Loucy (cell line): Measurements from ENCODE around the gene KCTD13.

ENCODE experiments used
- H2AFZ ChIP-seq: fragments of 200-600 bp; sonication (generic); 2 replicates; pipeline ENCODE4 v1.6.0; 2016; ENCODE audit warnings: antibody characterized with exemption, mild to moderate bottlenecking, low read length, moderate library complexity
- H3F3A ChIP-seq: fragments of 200-600 bp; 2 replicates; pipeline ENCODE4 v1.6.0; 2016; ENCODE audit warnings: antibody characterized with exemption, low read depth, mild to moderate bottlenecking
- H3K27me3 ChIP-seq: fragments of 200-600 bp; sonication (generic); 2 replicates; pipeline ENCODE4 v1.6.1; 2014; ENCODE audit warnings: low read length, mild to moderate bottlenecking; ENCODE audit not compliant: insufficient read depth, poor library complexity, severe bottlenecking
- H3K36me3 ChIP-seq: fragments of 200-600 bp; sonication (generic); 2 replicates; pipeline ENCODE4 v1.6.1; 2016; ENCODE audit warnings: low read length; ENCODE audit not compliant: insufficient read depth
- H3K4me1 ChIP-seq: fragments of 200-600 bp; sonication (generic); 2 replicates; pipeline ENCODE4 v1.5.1; 2014; ENCODE audit warnings: low read length, mild to moderate bottlenecking; ENCODE audit not compliant: insufficient read depth, poor library complexity, severe bottlenecking
- H3K4me2 ChIP-seq: fragments of 200-600 bp; sonication (generic); 2 replicates; pipeline ENCODE4 v1.6.0; 2014; ENCODE audit warnings: antibody characterized with exemption, low read length, low read depth, mild to moderate bottlenecking; ENCODE audit not compliant: poor library complexity, severe bottlenecking
- H3K4me3 ChIP-seq: fragments of 200-600 bp; sonication (generic); 2 replicates; pipeline ENCODE4 v1.5.1; 2014; ENCODE audit warnings: low read length, mild to moderate bottlenecking, mixed read lengths; ENCODE audit not compliant: poor library complexity, severe bottlenecking
- H3K79me2 ChIP-seq: fragments of 200-600 bp; sonication (generic); 2 replicates; pipeline ENCODE4 v1.6.1; 2014; ENCODE audit warnings: low read length; ENCODE audit not compliant: insufficient read depth
- H3K9ac ChIP-seq: fragments of 200-600 bp; sonication (generic); 2 replicates; pipeline ENCODE4 v1.6.0; 2014; ENCODE audit warnings: mild to moderate bottlenecking, low read depth, low read length, moderate library complexity; ENCODE audit not compliant: poor library complexity, severe bottlenecking
- H3K9me2 ChIP-seq: fragments of 200-600 bp; sonication (generic); replicated peaks from 2 replicates; pipeline ENCODE4 v1.6.1; 2016; ENCODE audit warnings: low read depth, low read length, mixed read lengths
- H3K9me3 ChIP-seq: fragments of 200-600 bp; sonication (generic); 2 replicates; pipeline ENCODE4 v1.6.1; 2014; ENCODE audit warnings: mild to moderate bottlenecking, antibody characterized with exemption, low read length, low read depth; ENCODE audit not compliant: insufficient read depth
- H4K20me1 ChIP-seq: fragments of 200-600 bp; sonication (generic); 2 replicates; pipeline ENCODE4 v1.6.0; 2014; ENCODE audit warnings: antibody characterized with exemption, low read length, mild to moderate bottlenecking; ENCODE audit not compliant: insufficient read depth, poor library complexity, severe bottlenecking
- CTCF ChIP-seq: fragments of 200-600 bp; sonication (generic); conservative IDR thresholded peaks from 2 replicates; pipeline ENCODE4 v1.5.1; 2014; ENCODE audit warnings: mild to moderate bottlenecking, antibody characterized with exemption, low read length
- EZH2phosphoT487 ChIP-seq: fragments of 200-600 bp; IDR thresholded peaks from 2 replicates; pipeline ENCODE4 v1.6.1; 2018; ENCODE audit warnings: antibody characterized with exemption, mild to moderate bottlenecking, moderate library complexity, borderline replicate concordance

KCTD13 gene

DNA sequence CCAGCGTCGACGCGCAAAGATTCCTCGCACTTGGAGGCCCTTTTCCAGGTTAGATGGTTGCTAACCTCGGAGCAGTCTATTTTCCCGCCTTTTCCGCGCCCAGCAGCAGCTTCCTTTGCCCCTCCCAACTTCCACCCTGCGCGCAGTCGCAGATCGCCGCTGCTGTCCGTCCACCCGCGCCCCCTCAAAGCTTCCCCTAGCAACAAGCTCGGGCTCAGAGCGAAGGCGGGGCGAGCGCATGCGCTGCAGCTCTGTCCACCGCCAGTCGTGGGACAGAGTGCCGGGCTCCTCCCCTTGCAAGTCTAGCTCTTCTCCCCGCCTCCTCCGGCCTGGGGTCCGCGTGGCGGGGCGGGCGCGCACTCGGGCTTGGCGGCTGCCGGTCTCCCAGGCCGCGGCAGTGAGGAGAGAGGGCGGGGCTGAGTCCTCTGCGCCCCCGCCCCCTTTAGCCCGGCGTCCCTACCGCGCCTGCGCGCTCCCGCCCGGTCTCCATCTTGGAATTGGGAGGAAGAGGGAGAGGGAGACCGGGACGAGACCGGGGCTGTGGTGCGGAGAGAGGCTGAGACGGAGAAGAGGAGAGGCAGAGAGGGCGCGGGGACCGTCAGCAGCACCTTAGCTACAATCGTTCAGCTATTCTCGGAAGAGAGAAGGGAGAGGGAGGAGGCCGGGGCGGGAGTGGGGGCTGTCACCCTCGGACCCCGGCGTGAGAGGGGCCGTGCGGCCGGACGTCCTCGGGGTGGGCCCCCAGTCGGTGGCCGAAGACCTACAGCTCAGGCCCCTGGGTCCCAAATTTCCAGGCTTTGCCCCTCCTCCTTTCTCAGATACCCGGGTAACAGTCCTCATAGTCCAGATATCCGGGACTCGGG is 47.6 kb upstream of the KCTD13 start, which contains the start of gene TAOK2:
TAOK2 (plus strand) TSS at position 485 of the 863 bp plus-strand sequence. CDS start 3,905 bp downstream, outside the sequence.
- TF ChIP-seq CTCF = no peak
- Histone ChIP-seq H3K4me1 (peaks cover 42% of the 10 kb centered on the region), H3F3A (no peaks in the 10 kb centered on the region; the same call in 1 of the 2 replicates), H3K4me3 (peak within 1 kb of the TSS; percentile 97), H3K27me3 (no peaks in the 10 kb centered on the region), H3K79me2 (peaks cover 47% of the 10 kb centered on the region), H3K9me3 (no peaks in the 10 kb centered on the region), H2AFZ (peak within 1 kb of the TSS; percentile 76), H4K20me1 (peaks cover 40% of the 10 kb centered on the region), H3K36me3 (peaks cover 7% of the 10 kb centered on the region; the same call in 1 of the 2 replicates), H3K4me2 (peak within 1 kb of the TSS; percentile 86), H3K9ac (peak within 1 kb of the TSS; percentile 96), H3K9me2 (no peaks in the 10 kb centered on the region)

DNA sequence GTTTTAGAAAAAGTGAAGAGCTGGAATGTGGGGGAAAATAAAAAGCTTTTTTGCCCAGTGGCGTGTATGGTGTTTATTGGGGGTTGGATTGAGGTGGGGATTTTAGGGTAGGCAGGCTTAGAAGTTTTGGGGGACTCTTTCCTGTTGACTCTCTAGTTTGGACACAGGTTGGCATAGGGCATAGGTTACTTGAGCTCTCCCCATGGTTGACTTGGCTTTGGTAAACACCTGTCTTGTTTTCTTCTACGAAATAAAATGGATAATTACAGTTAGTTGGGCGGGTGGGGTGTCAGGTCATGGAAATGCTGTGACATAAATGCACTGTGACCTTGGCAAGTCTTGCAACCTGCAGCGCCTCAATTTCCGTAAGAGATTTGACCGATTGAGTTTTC is 47.0 kb upstream of the KCTD13 start:
- peaks cover 40% of the 10 kb centered on the region for H3K4me1 ChIP-seq
- no peaks in the 10 kb centered on the region; the same call in 1 of the 2 replicates for H3F3A ChIP-seq
- peaks cover 4% of the 10 kb centered on the region; the same call in 1 of the 2 replicates for H3K36me3 ChIP-seq
- no peaks in the 10 kb centered on the region for H3K9me3 ChIP-seq
- H3K4me2 ChIP-seq = peak overlapping the region; percentile 29
- peaks cover 42% of the 10 kb centered on the region for H3K79me2 ChIP-seq
- H3K9ac ChIP-seq = peak overlapping the region; percentile 44
- no peak overlapping the region for H3K4me3 ChIP-seq
- H4K20me1 ChIP-seq = peaks cover 39% of the 10 kb centered on the region
- no peaks in the 10 kb centered on the region for H3K27me3 ChIP-seq
- TF ChIP-seq EZH2phosphoT487 = no peak
- no peak for TF ChIP-seq CTCF
- H2AFZ ChIP-seq = peak overlapping the region; percentile 64; the same call in 1 of the 2 replicates
- H3K9me2 ChIP-seq = no peaks in the 10 kb centered on the region

GRCh38 chr16:29972500-29972899 is 46.5 kb upstream of the KCTD13 start:
- H3F3A ChIP-seq = no peaks in the 10 kb centered on the region; the same call in 1 of the 2 replicates
- TF ChIP-seq EZH2phosphoT487 (no peak), CTCF (no peak)

More at GRCh38 chr16:29972500-29972899, 46.5 kb upstream of the KCTD13 start:
- H4K20me1 ChIP-seq = peaks cover 34% of the 10 kb centered on the region
- H3K4me1 ChIP-seq = peaks cover 35% of the 10 kb centered on the region
- H3K36me3 ChIP-seq = 0 out of 2 replicates have a peak, but pooled peaks cover 4% of the 10 kb centered on the region
- no peaks in the 10 kb centered on the region for H3K27me3 ChIP-seq
- no peaks in the 10 kb centered on the region for H3K9me2 ChIP-seq
- H3K4me3 ChIP-seq = no peak overlapping the region
- peaks cover 37% of the 10 kb centered on the region for H3K79me2 ChIP-seq
- H3K9ac ChIP-seq = peak overlapping the region; percentile 44
- H3K4me2 ChIP-seq = peak overlapping the region; percentile 29
- no peaks in the 10 kb centered on the region for H3K9me3 ChIP-seq
- no peak overlapping the region for H2AFZ ChIP-seq
